HL-60 (cell line): ENCODE measurements around the gene FLNB.

ENCODE experiments used
- POLR2AphosphoS5 ChIP-seq: IDR thresholded peaks from 2 replicates; pipeline ENCODE4 v1.6.1; 2012; ENCODE audit warnings: low read depth
- REST ChIP-seq: IDR thresholded peaks from 2 replicates; pipeline ENCODE4 v1.6.1; 2012; ENCODE audit warnings: low read depth; ENCODE audit not compliant: insufficient replicate concordance
- SPI1 ChIP-seq: IDR thresholded peaks from 2 replicates; pipeline ENCODE4 v1.6.1; 2012; ENCODE audit warnings: low read depth, mild to moderate bottlenecking, borderline replicate concordance
- TF ChIP-seq, protein P1 (sequence below): IDR thresholded peaks from one replicate; pipeline ENCODE4 v1.5.1; 2011; ENCODE audit warnings: low read length, control low read depth, inconsistent platforms; ENCODE audit not compliant: insufficient read depth

GRCh38 chr3:58011580-58011979 lies 3.4 kb downstream of the FLNB start:
- TF ChIP-seq POLR2AphosphoS5 = no peak
- TF ChIP-seq, protein P1, sequence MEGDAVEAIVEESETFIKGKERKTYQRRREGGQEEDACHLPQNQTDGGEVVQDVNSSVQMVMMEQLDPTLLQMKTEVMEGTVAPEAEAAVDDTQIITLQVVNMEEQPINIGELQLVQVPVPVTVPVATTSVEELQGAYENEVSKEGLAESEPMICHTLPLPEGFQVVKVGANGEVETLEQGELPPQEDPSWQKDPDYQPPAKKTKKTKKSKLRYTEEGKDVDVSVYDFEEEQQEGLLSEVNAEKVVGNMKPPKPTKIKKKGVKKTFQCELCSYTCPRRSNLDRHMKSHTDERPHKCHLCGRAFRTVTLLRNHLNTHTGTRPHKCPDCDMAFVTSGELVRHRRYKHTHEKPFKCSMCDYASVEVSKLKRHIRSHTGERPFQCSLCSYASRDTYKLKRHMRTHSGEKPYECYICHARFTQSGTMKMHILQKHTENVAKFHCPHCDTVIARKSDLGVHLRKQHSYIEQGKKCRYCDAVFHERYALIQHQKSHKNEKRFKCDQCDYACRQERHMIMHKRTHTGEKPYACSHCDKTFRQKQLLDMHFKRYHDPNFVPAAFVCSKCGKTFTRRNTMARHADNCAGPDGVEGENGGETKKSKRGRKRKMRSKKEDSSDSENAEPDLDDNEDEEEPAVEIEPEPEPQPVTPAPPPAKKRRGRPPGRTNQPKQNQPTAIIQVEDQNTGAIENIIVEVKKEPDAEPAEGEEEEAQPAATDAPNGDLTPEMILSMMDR = no peak
- no peak for TF ChIP-seq REST
- TF ChIP-seq SPI1 = no peak
